ENCODE measurements around the gene YDJC.

DNA sequence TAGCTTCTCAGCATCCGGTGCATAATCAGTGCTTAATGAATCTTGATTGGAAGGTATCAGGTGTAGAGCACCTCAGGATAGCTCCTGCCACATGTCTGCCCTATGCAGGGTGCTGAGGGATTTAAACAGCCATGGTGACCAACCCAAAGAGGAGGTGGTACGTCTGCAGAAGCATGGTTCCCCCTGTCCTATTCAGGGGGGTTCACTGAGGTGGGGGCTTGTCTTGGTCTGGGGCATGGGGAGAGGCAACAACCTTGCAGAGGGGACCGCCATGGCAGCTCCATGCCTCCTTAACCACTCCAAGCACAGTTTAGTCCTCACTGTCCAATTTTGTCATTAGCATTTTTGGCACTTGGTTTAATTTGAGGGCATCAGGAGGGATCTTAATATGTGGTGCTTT is 37.4 kb downstream of the YDJC start:
- TF ChIP-seq, protein P1, sequence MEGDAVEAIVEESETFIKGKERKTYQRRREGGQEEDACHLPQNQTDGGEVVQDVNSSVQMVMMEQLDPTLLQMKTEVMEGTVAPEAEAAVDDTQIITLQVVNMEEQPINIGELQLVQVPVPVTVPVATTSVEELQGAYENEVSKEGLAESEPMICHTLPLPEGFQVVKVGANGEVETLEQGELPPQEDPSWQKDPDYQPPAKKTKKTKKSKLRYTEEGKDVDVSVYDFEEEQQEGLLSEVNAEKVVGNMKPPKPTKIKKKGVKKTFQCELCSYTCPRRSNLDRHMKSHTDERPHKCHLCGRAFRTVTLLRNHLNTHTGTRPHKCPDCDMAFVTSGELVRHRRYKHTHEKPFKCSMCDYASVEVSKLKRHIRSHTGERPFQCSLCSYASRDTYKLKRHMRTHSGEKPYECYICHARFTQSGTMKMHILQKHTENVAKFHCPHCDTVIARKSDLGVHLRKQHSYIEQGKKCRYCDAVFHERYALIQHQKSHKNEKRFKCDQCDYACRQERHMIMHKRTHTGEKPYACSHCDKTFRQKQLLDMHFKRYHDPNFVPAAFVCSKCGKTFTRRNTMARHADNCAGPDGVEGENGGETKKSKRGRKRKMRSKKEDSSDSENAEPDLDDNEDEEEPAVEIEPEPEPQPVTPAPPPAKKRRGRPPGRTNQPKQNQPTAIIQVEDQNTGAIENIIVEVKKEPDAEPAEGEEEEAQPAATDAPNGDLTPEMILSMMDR (IDR thresholded peaks at IDR 0.05) = no peak
- TF ChIP-seq POLR2A (IDR thresholded peaks at IDR 0.05) = no peak
